DND-41 (cell line): Measurements from ENCODE around the gene PRC1.

Experiments used
- ATAC-seq: fragments of 200-7000 bp; cut with Tn5 transposase; 3 replicates; pipeline ENCODE4 v1.9.1; 2021; ENCODE audit warnings: low read depth; ENCODE audit not compliant: insufficient read depth
- DNase-seq: peaks from one replicate; pipeline ENCODE4 v3.0.0-alpha.2; 2020
- H2AFZ ChIP-seq: 2 replicates; pipeline ENCODE4 v1.6.0; 2012; ENCODE audit warnings: low read depth, low read length
- H3K27ac ChIP-seq: 2 replicates; pipeline ENCODE4 v1.5.1; 2012; ENCODE audit warnings: low read length, inconsistent platforms
- H3K27me3 ChIP-seq: fragments of 200-600 bp; sonication (generic); 2 replicates; pipeline ENCODE4 v1.6.0; 2012; ENCODE audit warnings: low read length, mild to moderate bottlenecking, inconsistent platforms; ENCODE audit not compliant: insufficient read depth, poor library complexity
- H3K36me3 ChIP-seq: 2 replicates; pipeline ENCODE4 v1.5.1; 2012; ENCODE audit warnings: low read length, inconsistent platforms; ENCODE audit not compliant: insufficient read depth
- H3K4me1 ChIP-seq: 2 replicates; pipeline ENCODE4 v1.5.1; 2012; ENCODE audit warnings: mild to moderate bottlenecking, low read length; ENCODE audit not compliant: insufficient read depth
- H3K4me2 ChIP-seq: 2 replicates; pipeline ENCODE4 v1.6.0; 2012; ENCODE audit warnings: mild to moderate bottlenecking, moderate library complexity, low read length, inconsistent platforms; ENCODE audit not compliant: insufficient read depth
- H3K4me3 ChIP-seq, 2 experiments: fragments of 200-600 bp in 1 of 2; shearing (Covaris generic) in 1 of 2; 2 replicates each; pipeline ENCODE4 v1.5.1; 2012 to 2016; ENCODE audit warnings: inconsistent platforms in 2 of 2, low read length in 2 of 2, mild to moderate bottlenecking in 2 of 2, low read depth in 1 of 2, moderate library complexity in 1 of 2
- H3K79me2 ChIP-seq: 2 replicates; pipeline ENCODE4 v1.6.0; 2012; ENCODE audit warnings: low read length, inconsistent platforms; ENCODE audit not compliant: insufficient read depth
- H3K9ac ChIP-seq: 2 replicates; pipeline ENCODE4 v1.6.0; 2012; ENCODE audit warnings: low read depth, mild to moderate bottlenecking, inconsistent platforms, low read length, moderate library complexity
- H3K9me3 ChIP-seq: 2 replicates; pipeline ENCODE4 v1.5.1; 2012; ENCODE audit warnings: low read length, moderate library complexity, mild to moderate bottlenecking, inconsistent platforms; ENCODE audit not compliant: insufficient read depth, severe bottlenecking
- H4K20me1 ChIP-seq: 2 replicates; pipeline ENCODE4 v1.6.0; 2012; ENCODE audit warnings: low read length; ENCODE audit not compliant: insufficient read depth
- CTCF ChIP-seq: IDR thresholded peaks from 2 replicates; pipeline ENCODE4 v1.5.1; 2012; ENCODE audit warnings: borderline replicate concordance, low read length, moderate library complexity, mild to moderate bottlenecking; ENCODE audit not compliant: poor library complexity, severe bottlenecking; ENCODE audit errors: extremely low read depth
- EZH2 ChIP-seq: IDR thresholded peaks from 3 replicates; pipeline ENCODE4 v1.6.1; 2012; ENCODE audit warnings: borderline replicate concordance, low read depth, mild to moderate bottlenecking, moderate library complexity, low read length, inconsistent platforms; ENCODE audit not compliant: severe bottlenecking

Gene PRC1

GRCh38 chr15:91039996-91040395 is 45.7 kb upstream of the PRC1 start:
- ATAC-seq: no peak
- Histone ChIP-seq H3K36me3 (no peaks in the 10 kb centered on the region), H3K4me3 (no peak overlapping the region), H2AFZ (no peak overlapping the region), H3K9ac (no peak overlapping the region), H4K20me1 (no peaks in the 10 kb centered on the region), H3K4me1 (no peaks in the 10 kb centered on the region), H3K9me3 (no peaks in the 10 kb centered on the region), H3K4me2 (no peak overlapping the region), H3K27me3 (no peaks in the 10 kb centered on the region), H3K27ac (no peak overlapping the region), H3K79me2 (no peaks in the 10 kb centered on the region)
- no peak for DNase-seq
- no peak for TF ChIP-seq CTCF
- TF ChIP-seq EZH2: no peak

- Histone ChIP-seq H3K27ac (no peak overlapping the region), H3K9ac (no peak overlapping the region), H3K4me3 (no peak overlapping the region), H4K20me1 (no peaks in the 10 kb centered on the region), H3K4me2 (no peak overlapping the region), H3K79me2 (no peaks in the 10 kb centered on the region), H3K9me3 (no peaks in the 10 kb centered on the region), H3K36me3 (no peaks in the 10 kb centered on the region), H2AFZ (peak overlapping the region; percentile 31; the same call in 1 of the 2 replicates), H3K27me3 (no peaks in the 10 kb centered on the region), H3K4me1 (no peaks in the 10 kb centered on the region; the same call in 1 of the 2 replicates)
- ATAC-seq: peak; percentile 57; the same call in 2 of the 3 replicates
- TF ChIP-seq CTCF (peak; percentile 65), EZH2 (no peak)
- DNase-seq: peak; percentile 21
Measured at GRCh38 chr15:91032919-91033803, 38.8 kb upstream of the PRC1 start.

GRCh38 chr15:91031796-91032195 is 37.5 kb upstream of the PRC1 start:
- ATAC-seq (no peak), DNase-seq (no peak)
- no peak overlapping the region for H2AFZ ChIP-seq
- no peak for TF ChIP-seq EZH2
- no peak for TF ChIP-seq CTCF
- no peaks in the 10 kb centered on the region for H3K36me3 ChIP-seq
- no peak overlapping the region for H3K9ac ChIP-seq
- H3K4me1 ChIP-seq: no peaks in the 10 kb centered on the region; the same call in 1 of the 2 replicates
- no peaks in the 10 kb centered on the region for H3K27me3 ChIP-seq
- no peaks in the 10 kb centered on the region for H4K20me1 ChIP-seq
- H3K4me2 ChIP-seq: no peak overlapping the region
- H3K27ac ChIP-seq: no peak overlapping the region
- H3K4me3 ChIP-seq: no peak overlapping the region
- no peaks in the 10 kb centered on the region for H3K79me2 ChIP-seq
- no peaks in the 10 kb centered on the region for H3K9me3 ChIP-seq
